GM19397 (cell line): ENCODE results near the gene SMC1A.
A peak's percentile ranks its signal among the peaks of the same experiment; 100 is the strongest.
"Not testable (repeated sequence)": the region's sequence is repeated elsewhere in the genome, so short reads cannot be mapped to it uniquely, and the experiment has no call there.

Experiments
- ATAC-seq: cut with Tn5 transposase; IDR thresholded peaks from one replicate; pipeline ENCODE4 v1.9.1; 2021; ENCODE audit warnings: mild to moderate bottlenecking, moderate library complexity; ENCODE audit not compliant: unreplicated experiment

The SMC1A gene

GRCh38 chrX:53422861-53423306 is 430 bp upstream of the SMC1A start, which contains the start of gene RIBC1:
RIBC1 (plus strand) TSS chrX:53422873; CDS start chrX:53426277, 3,404 bp downstream.
- ATAC-seq = no peak

- ATAC-seq = peak; percentile 22
Measured at GRCh38 chrX:53421772-53422085, 725 bp downstream of the SMC1A start.

- ATAC-seq = no peak
Measured at GRCh38 chrX:53421125-53421524, 1.3 kb downstream of the SMC1A start.

DNA sequence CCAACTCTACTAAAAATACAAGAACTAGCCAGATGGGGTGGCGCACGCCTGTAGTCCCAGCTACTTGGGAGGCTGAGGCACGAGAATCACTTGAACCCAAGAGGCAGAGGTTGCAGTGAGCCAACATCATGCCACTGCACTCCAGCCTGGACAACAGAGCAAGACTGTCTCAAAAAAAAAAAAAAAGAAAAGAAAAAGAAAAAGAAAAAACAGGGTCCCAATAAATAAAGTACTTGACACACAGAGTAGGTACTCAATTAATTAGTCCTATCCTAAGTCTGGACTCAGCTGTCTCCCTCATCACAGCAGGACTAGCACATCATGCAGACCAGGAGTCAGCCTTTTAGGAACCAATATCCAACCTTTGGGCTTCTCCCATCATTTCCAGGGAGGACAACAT is 2.1 kb downstream of the SMC1A start:
- not testable (repeated sequence) for ATAC-seq

GRCh38 chrX:53412446-53412845 is 10.0 kb downstream of the SMC1A start:
- ATAC-seq = no peak

- ATAC-seq = no peak
Measured at GRCh38 chrX:53403535-53403934, 18.9 kb downstream of the SMC1A start.

- no peak for ATAC-seq
Measured at GRCh38 chrX:53398216-53398615, 24.2 kb downstream of the SMC1A start.

DNA sequence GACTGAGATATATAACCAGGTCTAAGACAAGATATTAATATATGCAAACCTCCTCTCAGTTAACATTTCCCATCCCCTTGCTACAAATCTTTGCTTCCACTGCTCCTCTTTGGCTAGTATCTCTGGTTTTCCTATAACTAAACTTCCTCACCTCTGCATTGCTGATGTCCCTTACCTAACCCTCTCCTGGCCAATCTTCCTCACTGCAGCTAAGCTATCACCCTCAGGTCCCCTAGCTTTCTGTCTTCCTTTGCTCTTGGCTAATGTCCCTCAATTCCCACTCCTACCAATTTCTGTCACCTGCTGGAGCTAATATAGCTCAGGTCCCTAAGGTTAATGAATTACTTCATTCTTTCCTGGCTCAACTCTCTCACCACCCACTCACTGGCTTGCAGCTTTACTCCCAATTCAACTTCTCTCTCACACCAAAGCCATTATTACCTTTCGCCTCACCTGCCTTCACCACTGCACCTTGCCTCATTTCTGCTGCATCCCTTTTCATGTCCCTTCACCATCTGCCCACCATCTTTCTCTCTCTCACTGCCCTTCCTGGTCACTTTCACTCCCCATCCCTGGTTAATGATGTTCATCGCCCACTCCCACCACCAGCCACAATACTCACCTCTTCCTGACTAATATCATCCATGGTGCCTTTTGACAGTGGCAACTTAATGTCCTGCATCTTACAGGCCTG is 26.7 kb downstream of the SMC1A start:
- ATAC-seq = no peak

GRCh38 chrX:53383376-53384076 is 38.9 kb downstream of the SMC1A start:
- no peak for ATAC-seq

DNA sequence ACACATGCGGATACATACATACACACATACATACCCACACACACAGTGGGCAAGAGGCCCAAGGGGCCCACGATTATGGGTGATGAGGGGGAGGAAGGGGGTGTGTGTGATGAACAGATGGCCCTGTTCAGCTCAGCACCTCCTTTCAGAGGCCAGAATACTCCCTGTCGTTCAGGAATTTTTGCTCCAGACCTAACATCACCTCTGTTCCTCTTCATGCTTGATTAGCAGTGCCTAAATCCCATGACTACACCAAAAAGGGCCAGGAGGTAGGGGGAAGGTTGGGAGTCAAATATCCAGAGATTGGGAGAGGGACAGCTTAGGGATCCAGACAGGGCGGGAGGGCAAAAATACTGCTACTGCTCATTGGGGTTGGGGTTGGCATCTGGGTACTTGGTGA is 42.7 kb downstream of the SMC1A start:
- ATAC-seq = no peak

GRCh38 chrX:53379008-53379710 is 43.3 kb downstream of the SMC1A start:
- ATAC-seq = no peak

- ATAC-seq = no peak
Measured at GRCh38 chrX:53377464-53377863, 45.0 kb downstream of the SMC1A start.

DNA sequence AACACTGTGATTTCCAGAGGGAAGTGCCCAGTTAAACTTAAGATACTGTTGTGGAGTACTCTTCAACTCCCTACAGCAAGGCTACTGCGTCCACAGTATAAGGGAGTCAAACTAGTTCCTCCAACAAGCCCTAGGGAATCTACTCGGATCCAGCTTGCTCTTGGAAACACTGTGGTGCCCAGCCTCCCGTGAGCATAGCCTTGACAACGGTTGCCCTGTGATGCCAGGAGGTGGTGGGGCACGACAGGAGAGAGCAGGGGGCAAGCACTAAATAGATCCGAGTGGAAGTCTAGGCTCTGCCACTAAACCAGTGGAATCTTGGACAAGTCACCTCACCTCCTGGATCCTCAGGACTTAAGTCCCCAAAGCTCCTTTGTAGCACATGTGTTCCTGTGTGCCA is 45.6 kb downstream of the SMC1A start:
- ATAC-seq = no peak

DNA sequence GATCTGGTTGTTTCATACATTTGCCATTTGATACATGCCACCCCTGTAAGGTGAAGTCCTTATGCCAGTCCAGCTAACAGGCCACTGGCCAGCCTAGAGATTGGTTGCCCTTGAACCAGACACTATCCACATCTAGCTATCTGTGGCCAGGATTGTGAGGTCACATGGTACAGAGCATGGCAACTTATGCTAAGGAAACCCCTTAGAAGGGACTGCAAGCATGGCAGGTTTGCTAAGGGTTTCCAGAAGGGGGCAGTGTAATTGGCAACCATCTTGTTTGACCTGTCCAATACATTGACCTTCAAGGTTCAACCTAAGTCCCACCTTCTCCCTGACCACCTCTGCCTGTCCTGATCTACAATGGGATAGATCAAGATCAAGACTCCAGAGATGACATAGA is 47.5 kb downstream of the SMC1A start:
- no peak for ATAC-seq

GRCh38 chrX:53374222-53374820 is 48.1 kb downstream of the SMC1A start:
- no peak for ATAC-seq

GRCh38 chrX:53373307-53373706 is 49.1 kb downstream of the SMC1A start:
- ATAC-seq = no peak

DNA sequence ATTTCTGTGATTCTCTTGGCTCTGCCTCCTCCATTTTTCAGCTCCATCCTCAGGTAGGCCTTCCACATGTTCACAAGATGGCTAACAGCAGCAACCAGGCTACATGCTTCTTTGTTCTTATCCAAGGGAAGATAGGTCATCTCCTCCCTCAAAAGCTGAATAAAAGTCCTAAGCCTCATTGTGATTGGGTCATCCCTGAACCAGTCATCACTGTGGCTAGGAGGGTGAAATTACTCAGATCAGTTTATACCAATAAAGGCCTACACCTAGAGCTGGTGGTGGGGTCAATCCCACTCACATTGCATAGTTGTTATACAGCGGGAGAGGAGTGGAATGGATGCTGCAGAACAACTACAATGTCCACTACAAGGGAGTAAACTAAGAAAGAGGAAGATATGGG is 56.0 kb downstream of the SMC1A start:
- ATAC-seq = not testable (repeated sequence)

GRCh38 chrX:53362449-53362848 is 60.0 kb downstream of the SMC1A start:
- no peak for ATAC-seq

- no peak for ATAC-seq
Measured at GRCh38 chrX:53357799-53358530, 64.5 kb downstream of the SMC1A start.

DNA sequence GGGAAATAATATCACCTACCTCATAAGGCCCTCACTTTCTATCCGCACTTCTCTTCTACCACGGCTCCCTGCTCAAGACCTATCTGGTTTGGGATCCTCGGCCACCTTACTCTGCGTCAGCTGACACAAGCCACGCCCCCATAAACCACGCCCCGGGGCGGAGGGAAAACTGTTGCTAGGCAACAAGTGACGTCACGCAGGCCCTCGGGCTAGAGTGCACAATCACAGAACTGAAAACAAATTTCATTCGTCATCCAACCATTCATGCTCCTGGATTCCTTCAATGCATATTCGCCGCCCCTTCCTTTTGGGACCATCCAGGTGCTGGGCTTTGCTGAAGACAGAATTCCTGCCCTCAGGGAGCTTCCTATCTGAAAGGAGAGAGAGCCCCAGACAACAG is 66.3 kb downstream of the SMC1A start:
- no peak for ATAC-seq

GRCh38 chrX:53354669-53355068 is 67.8 kb downstream of the SMC1A start:
- ATAC-seq = no peak
